ENCODE results near the gene FAM83C.

DNA sequence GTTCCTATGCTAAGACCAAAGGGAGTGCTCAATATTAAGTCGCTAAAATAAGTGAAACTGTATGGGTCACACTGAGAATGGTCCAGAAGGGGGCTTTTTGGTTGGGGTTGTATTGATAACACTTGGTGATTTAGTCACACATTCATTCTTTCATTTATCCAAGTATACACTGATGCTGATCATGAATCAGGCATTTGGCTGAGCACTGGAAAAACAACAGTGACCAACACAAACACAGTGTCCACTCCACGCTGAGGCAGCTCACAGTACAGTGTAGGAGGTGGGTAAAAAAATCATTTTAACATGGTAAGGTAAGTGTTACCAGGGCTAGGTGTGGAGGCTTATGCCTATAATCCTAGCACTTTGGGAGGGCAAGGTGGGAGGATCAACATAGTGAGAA is 9.2 kb upstream of the FAM83C start:
- TF ChIP-seq EZH2 (IDR thresholded peaks at IDR 0.05; ENCODE audit: borderline replicate concordance, low read depth, low read length, poor library complexity, severe bottlenecking): no peak
- TF ChIP-seq, protein P1, sequence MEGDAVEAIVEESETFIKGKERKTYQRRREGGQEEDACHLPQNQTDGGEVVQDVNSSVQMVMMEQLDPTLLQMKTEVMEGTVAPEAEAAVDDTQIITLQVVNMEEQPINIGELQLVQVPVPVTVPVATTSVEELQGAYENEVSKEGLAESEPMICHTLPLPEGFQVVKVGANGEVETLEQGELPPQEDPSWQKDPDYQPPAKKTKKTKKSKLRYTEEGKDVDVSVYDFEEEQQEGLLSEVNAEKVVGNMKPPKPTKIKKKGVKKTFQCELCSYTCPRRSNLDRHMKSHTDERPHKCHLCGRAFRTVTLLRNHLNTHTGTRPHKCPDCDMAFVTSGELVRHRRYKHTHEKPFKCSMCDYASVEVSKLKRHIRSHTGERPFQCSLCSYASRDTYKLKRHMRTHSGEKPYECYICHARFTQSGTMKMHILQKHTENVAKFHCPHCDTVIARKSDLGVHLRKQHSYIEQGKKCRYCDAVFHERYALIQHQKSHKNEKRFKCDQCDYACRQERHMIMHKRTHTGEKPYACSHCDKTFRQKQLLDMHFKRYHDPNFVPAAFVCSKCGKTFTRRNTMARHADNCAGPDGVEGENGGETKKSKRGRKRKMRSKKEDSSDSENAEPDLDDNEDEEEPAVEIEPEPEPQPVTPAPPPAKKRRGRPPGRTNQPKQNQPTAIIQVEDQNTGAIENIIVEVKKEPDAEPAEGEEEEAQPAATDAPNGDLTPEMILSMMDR (conservative IDR thresholded peaks at IDR 0.05; ENCODE audit: low read depth, low read length): no peak

Measured in A673 (cell line).